Skin of body (tissue), 2 donors: Measurements from ENCODE around the gene FIS1. TPM values are rescaled to one million over a fixed set of nuclear protein-coding genes. Genes with fewer than 3 reads are reported as not detected.
"Not testable (repeated sequence)": the region's sequence is repeated elsewhere in the genome, so short reads cannot be mapped to it uniquely, and the experiment has no call there.

Experiments
- DNase-seq: peaks from one replicate; lab custom pipeline; 2025; lab: John Stamatoyannopoulos, UW
- total RNA-seq: library from RNA; depleted of rRNA; stranded (reverse); fragments of >200 nt; gene quantifications from one replicate; pipeline ENCODE4 v1.2.3, GENCODE V29; 2014

The FIS1 gene
- total RNA-seq, 1 donor from 2014 or later: 92.0 TPM

GRCh38 chr7:101258243-101258731 is 13.4 kb upstream of the FIS1 start:
- DNase-seq: peak; percentile 54

GRCh38 chr7:101255796-101256195 is 10.9 kb upstream of the FIS1 start:
- no peak for DNase-seq

GRCh38 chr7:101253199-101253598 is 8.3 kb upstream of the FIS1 start:
- DNase-seq: not testable (repeated sequence)

GRCh38 chr7:101251871-101252659 is 7.2 kb upstream of the FIS1 start:
- DNase-seq: peak; percentile 95

- no peak for DNase-seq
Observed at GRCh38 chr7:101250324-101250723, 5.4 kb upstream of the FIS1 start.

GRCh38 chr7:101248276-101248675 is 3.4 kb upstream of the FIS1 start:
- no peak for DNase-seq

- no peak for DNase-seq
Observed at GRCh38 chr7:101245147-101245668, 327 bp upstream of the FIS1 start.

- peak; percentile 17 for DNase-seq
Observed at GRCh38 chr7:101243646-101244374, 1.1 kb downstream of the FIS1 start.

- DNase-seq: no peak
Observed at GRCh38 chr7:101241443-101242349, 3.2 kb downstream of the FIS1 start.

- no peak for DNase-seq
Observed at GRCh38 chr7:101241015-101241363, 3.9 kb downstream of the FIS1 start.

GRCh38 chr7:101240226-101241014 is 4.5 kb downstream of the FIS1 start:
- no peak for DNase-seq

GRCh38 chr7:101239951-101240220 is 5.0 kb downstream of the FIS1 start:
- no peak for DNase-seq

- no peak for DNase-seq
Observed at GRCh38 chr7:101239191-101239950, 5.5 kb downstream of the FIS1 start.

- no peak for DNase-seq
Observed at GRCh38 chr7:101238226-101239182, 6.4 kb downstream of the FIS1 start.

GRCh38 chr7:101237206-101238067 is 7.4 kb downstream of the FIS1 start, which contains the start of gene CLDN15:
TSS of gene CLDN15 (minus strand) at chr7:101237802. CDS start at chr7:101237581, 221 bp downstream.
- peak; percentile 65 for DNase-seq

- DNase-seq: no peak
Observed at GRCh38 chr7:101236292-101236835, 8.5 kb downstream of the FIS1 start.

- DNase-seq: no peak
Observed at GRCh38 chr7:101235522-101235921, 9.4 kb downstream of the FIS1 start.
